Gastrocnemius medialis (tissue), 4 donors: ENCODE results near the gene AKAP17A. TPM values are rescaled to one million over a fixed set of nuclear protein-coding genes. Genes with fewer than 3 reads are reported as not detected.

Experiments
- ATAC-seq, 2 donors: fragments of 150-250 bp; one replicate each; pipeline ENCODE4 v1.9.1; 2016
- DNase-seq, 2 donors: peaks; one replicate each; pipeline ENCODE4 v3.0.0-alpha.2; 2019
- H3K27ac ChIP-seq, 4 donors: fragments of 200-600 bp; sonication (generic); 1 replicate in 1 of 4; 2 replicates in 3 of 4; pipeline ENCODE4 v1.5.1; 2016 to 2018; ENCODE audit warnings: mild to moderate bottlenecking in 2 of 4, moderate library complexity in 1 of 4
- H3K27me3 ChIP-seq, 3 donors: fragments of 200-600 bp; sonication (generic) in 2 of 3; 1 replicate in 1 of 3; 2 replicates in 2 of 3; pipeline versions ENCODE4 v1.5.1 to v1.6.0; 2016 to 2019; ENCODE audit warnings: mild to moderate bottlenecking in 1 of 3, moderate library complexity in 1 of 3
- H3K36me3 ChIP-seq, 2 donors: fragments of 200-600 bp; sonication (generic) in 1 of 2; one replicate each; pipeline ENCODE4 v1.5.1; 2017 to 2018
- H3K4me1 ChIP-seq, 2 donors: fragments of 200-600 bp; sonication (generic) in 1 of 2; one replicate each; pipeline ENCODE4 v1.5.1; 2016 to 2017; ENCODE audit warnings: mild to moderate bottlenecking in 2 of 2
- H3K4me3 ChIP-seq, 4 donors: fragments of 200-600 bp; sonication (generic) in 3 of 4; 1 replicate in 1 of 4; 2 replicates in 3 of 4; pipeline ENCODE4 v1.5.1; 2016 to 2019; ENCODE audit warnings: mild to moderate bottlenecking in 2 of 4
- H3K9me3 ChIP-seq, 3 donors: fragments of 200-600 bp; sonication (generic) in 2 of 3; 1 replicate in 1 of 3; 2 replicates in 2 of 3; pipeline ENCODE4 v1.5.1; 2016 to 2019
- CTCF ChIP-seq, 5 experiments: fragments of 450-650 bp in 3 of 5; fragments of 200-600 bp in 2 of 5; sonication (generic) in 2 of 5; IDR thresholded peaks in 4 of 5; conservative IDR thresholded peaks in 1 of 5; 1 replicate in 4 of 5; 2 replicates in 1 of 5; pipeline ENCODE4 v1.5.1; 2016 to 2019; ENCODE audit warnings: antibody characterized with exemption in 5 of 5, mild to moderate bottlenecking in 3 of 5, moderate library complexity in 3 of 5
- POLR2A ChIP-seq, 2 donors: fragments of 450-650 bp; IDR thresholded peaks; one replicate each; pipeline ENCODE4 v1.6.1; 2017; ENCODE audit warnings: antibody characterized with exemption in 2 of 2, mild to moderate bottlenecking in 2 of 2, moderate library complexity in 2 of 2
- in situ Hi-C, 4 donors: fragments of 200-750 bp; cut with MboI; loops; one replicate each; pipeline versions ENCODE4 v1.15.0 to v1.8.0; 2017; ENCODE audit warnings: low sequenced_read_pairs in 4 of 4
- intact Hi-C: fragments of 100-400 bp; cut with DNase I; formaldehyde crosslinking; loops from one replicate; pipeline ENCODE4 v1.15.1; 2023; ENCODE audit warnings: low total_unique reads
- total RNA-seq, 4 donors: library from RNA; depleted of rRNA; stranded (reverse); fragments of >200 nt; gene quantifications; one replicate each; pipeline versions ENCODE4 v1.1.0 to v1.2.3, GENCODE V29; 2016

AKAP17A gene
- total RNA-seq, result 10 to 100 TPM; 14.1 to 15.9 (median 14.5) TPM

- TF ChIP-seq CTCF (IDR thresholded peaks at IDR 0.05 in 4 of 5, conservative IDR thresholded peaks at IDR 0.05 in 1 of 5) (peak in 1 of 5 experiments; percentile 21), POLR2A (IDR thresholded peaks at IDR 0.05) (peak; percentile 80 to 84)
- peaks cover 0 to 27% of the 10 kb centered on the region in 2 donors for H3K36me3 ChIP-seq
- intact Hi-C loops (loop anchor here (1.0 to 5.0 kb wide), 3 partner anchors 199 to 1042 kb away; partner anchors contain the start of gene SLC25A6), in situ Hi-C loops (loop anchor here in 2 of 4 donors (25.0 kb wide), 1 partner anchor 129 kb away; the partner anchor contains the start of gene ASMTL (in 2 of the 2))
- H3K27me3 ChIP-seq, result no peaks in the 10 kb centered on the region
- DNase-seq (peak; percentile 91 to 95), ATAC-seq (peak; percentile 95 to 99)
- H3K9me3 ChIP-seq, result no peaks in the 10 kb centered on the region
- H3K4me1 ChIP-seq, result peaks cover 6 to 14% of the 10 kb centered on the region in 2 donors
- H3K27ac ChIP-seq, result peak within 1 kb of the TSS; percentile 74 to 88 (median 80)
- peak within 1 kb of the TSS; percentile 77 to 99 (median 91) for H3K4me3 ChIP-seq
Observed at GRCh38 chrX:1591102-1591862, at the start of gene AKAP17A. Gene AKAP17A (plus strand): TSS chrX:1591604. CDS start chrX:1593463, 1,859 bp downstream.

- in situ Hi-C loops, result no loop called here
- TF ChIP-seq POLR2A (IDR thresholded peaks at IDR 0.05) (no peak), CTCF (IDR thresholded peaks at IDR 0.05 in 4 of 5, conservative IDR thresholded peaks at IDR 0.05 in 1 of 5) (no peak)
- H3K9me3 ChIP-seq, result no peaks in the 10 kb centered on the region
- H3K27me3 ChIP-seq, result no peaks in the 10 kb centered on the region
- no peaks in the 10 kb centered on the region for H3K4me1 ChIP-seq
- no peak overlapping the region for H3K27ac ChIP-seq
- H3K4me3 ChIP-seq, result no peak overlapping the region
- ATAC-seq (no peak), DNase-seq (no peak)
- no peaks in the 10 kb centered on the region for H3K36me3 ChIP-seq
- intact Hi-C loops, result no loop called here
Observed at GRCh38 chrX:1542994-1543725, 48.2 kb upstream of the AKAP17A start.

- no peaks in the 10 kb centered on the region for H3K4me1 ChIP-seq
- DNase-seq (no peak), ATAC-seq (no peak)
- H3K27me3 ChIP-seq, result no peaks in the 10 kb centered on the region
- H3K36me3 ChIP-seq, result no peaks in the 10 kb centered on the region
- no peaks in the 10 kb centered on the region for H3K9me3 ChIP-seq
- H3K4me3 ChIP-seq, result no peak overlapping the region
- in situ Hi-C loops, result no loop called here
- intact Hi-C loops, result no loop called here
- peak overlapping the region in 3 of 4 donors; percentile 41 to 57 (median 48) for H3K27ac ChIP-seq
- TF ChIP-seq POLR2A (IDR thresholded peaks at IDR 0.05), result no peak
- TF ChIP-seq CTCF (IDR thresholded peaks at IDR 0.05 in 4 of 5, conservative IDR thresholded peaks at IDR 0.05 in 1 of 5), result no peak
Observed at GRCh38 chrX:1545776-1546408, 45.5 kb upstream of the AKAP17A start.

- TF ChIP-seq CTCF (IDR thresholded peaks at IDR 0.05 in 4 of 5, conservative IDR thresholded peaks at IDR 0.05 in 1 of 5) (no peak), POLR2A (IDR thresholded peaks at IDR 0.05) (no peak)
- no peaks in the 10 kb centered on the region for H3K4me1 ChIP-seq
- in situ Hi-C loops, result no loop called here
- no peaks in the 10 kb centered on the region for H3K9me3 ChIP-seq
- ATAC-seq (peak in 1 of 2 donors; percentile 27), DNase-seq (no peak)
- no peaks in the 10 kb centered on the region for H3K27me3 ChIP-seq
- H3K27ac ChIP-seq, result peak overlapping the region in 3 of 4 donors; percentile 41 to 57 (median 48)
- no peak overlapping the region for H3K4me3 ChIP-seq
- intact Hi-C loops, result no loop called here
- no peaks in the 10 kb centered on the region for H3K36me3 ChIP-seq
Observed at GRCh38 chrX:1546691-1547251, 44.6 kb upstream of the AKAP17A start.
